SHP77 (cell line): ENCODE measurements around the gene SLC51A.
"Not testable (repeated sequence)": the region's sequence is repeated elsewhere in the genome, so short reads cannot be mapped to it uniquely, and the experiment has no call there.

Experiments
- DNase-seq, 2 experiments: peaks; one replicate each; lab custom pipeline; 2025; lab: John Stamatoyannopoulos, UW

The SLC51A gene

GRCh38 chr3:196193736-196194541 lies 22.4 kb upstream of the SLC51A start:
- no peak for DNase-seq

- no peak for DNase-seq
These were observed 21.8 kb upstream of the SLC51A start for GRCh38 chr3:196194542-196194915.

- no peak for DNase-seq
These were observed 20.6 kb upstream of the SLC51A start for GRCh38 chr3:196195664-196196265.

GRCh38 chr3:196197524-196197923 lies 18.8 kb upstream of the SLC51A start:
- no peak for DNase-seq

DNA sequence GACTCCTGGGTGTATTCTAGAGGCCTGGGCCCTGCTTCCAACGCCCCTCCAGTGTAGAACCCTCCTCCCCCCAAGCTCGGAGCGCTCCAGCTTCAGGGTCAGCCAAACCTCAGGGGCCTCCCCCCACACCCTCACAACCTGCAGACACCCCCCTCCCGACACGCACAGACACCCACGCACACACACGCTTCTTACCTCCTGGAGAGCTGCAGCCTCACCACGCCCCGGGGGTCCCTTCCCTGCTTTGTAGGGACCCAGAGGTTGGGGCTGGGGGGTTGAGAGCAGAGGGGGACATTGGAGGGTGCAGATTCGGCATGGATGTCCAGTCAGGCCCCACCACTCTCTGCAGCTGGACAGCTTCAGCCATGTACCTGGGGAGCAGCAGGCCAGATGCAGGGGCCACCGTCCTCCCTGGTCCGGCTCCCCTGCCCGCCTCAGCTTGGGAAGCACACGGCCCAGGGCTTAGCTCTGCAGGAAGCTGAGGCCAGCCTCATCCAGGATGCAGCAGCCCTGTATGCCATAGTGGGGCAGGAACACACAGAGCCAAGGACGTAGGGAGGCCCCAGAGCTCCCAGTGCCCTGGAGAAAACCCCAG lies 18.2 kb upstream of the SLC51A start:
- DNase-seq = no peak

GRCh38 chr3:196198771-196199753 lies 17.3 kb upstream of the SLC51A start:
- no peak for DNase-seq

DNA sequence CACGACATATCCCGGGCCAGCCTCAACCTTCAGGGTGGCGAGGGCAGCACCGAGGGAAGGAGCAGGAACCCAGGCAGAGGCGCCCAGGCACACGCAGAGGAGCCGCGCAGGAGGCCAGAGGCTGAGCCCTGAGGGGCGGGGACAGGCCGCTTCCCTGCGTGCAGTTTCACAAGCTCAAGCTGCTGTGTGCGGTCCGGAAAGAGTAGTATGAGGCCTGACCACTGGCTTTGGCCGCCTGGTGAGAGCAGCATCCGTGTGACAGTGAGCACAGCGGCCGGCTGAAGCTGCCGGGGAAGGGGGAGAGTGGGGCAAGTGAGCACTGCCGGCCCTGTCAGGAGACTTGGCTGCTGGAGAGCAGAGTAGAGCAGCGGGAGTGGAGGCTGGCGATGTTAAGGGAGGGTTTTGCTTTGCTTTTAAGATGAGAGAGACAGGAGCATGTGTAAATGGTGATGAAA lies 13.8 kb upstream of the SLC51A start:
- no peak for DNase-seq

- DNase-seq = no peak
These were observed 12.5 kb upstream of the SLC51A start for GRCh38 chr3:196203846-196204245.

DNA sequence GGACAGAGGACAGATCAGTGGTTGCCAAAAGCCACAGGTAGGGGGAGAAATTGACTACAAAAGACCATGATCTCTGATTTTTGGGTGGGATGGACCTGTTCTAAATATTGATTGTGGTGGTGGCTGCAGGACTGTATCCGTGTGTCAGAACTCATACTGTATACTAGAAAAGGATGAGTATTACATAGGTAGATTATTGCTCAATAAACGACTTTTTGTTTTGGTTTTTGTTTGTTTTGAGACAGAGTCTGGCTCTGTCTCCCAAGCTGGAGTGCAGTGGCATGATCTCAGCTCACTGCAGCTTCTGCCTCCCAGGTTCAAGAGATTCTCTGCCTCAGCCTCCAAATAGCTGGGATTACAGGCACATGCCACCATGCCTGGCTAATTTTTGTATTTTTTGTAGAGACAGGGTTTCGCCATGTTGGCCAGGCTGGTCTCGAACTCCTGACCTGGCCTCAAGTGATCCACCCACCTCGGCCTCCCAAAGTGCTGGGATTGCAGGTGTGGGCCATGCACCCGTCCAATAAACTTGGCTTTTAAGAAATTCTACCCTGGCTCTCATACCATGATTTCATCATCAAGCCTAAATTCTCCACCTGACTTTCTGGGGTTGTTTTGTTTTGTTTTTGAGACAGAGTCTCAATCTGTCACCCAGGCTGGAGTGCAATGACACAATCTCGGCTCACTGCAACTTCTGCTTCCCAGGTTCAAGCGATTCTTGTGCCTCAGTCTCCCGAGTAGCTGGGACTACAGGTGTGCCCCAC lies 10.7 kb upstream of the SLC51A start:
- DNase-seq = not testable (repeated sequence)

DNA sequence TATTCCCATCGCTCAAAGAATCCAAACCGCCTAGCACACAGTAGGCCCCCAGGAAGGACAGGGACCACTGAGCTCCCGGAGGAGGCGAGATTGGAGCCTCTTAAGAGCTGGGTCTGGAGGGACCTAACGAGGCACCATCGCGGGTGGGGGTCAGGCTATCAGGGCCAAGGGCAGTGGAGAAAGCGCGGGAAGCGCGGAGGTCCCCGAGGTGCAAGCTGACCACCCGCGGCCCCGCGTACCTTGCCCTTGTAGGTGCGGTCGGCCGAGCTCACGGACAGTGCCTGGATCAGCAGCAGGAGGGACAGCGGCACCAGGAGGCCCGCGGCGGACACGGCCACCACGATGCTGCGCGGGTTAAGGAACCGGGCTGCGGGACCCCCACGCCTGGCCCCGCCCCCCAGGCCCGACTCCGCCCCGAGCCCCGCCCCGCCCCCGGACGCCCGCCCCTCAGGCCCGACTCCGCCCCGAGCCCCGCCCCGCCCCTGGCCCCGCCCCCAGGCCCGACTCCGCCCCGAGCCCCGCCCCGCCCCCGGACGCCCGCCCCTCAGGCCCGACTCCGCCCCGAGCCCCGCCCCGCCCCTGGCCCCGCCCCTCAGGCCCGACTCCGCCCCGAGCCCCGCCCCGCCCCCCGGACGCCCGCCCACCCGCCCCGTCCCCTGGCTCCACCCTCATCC lies 9.0 kb upstream of the SLC51A start:
- DNase-seq = no peak

DNA sequence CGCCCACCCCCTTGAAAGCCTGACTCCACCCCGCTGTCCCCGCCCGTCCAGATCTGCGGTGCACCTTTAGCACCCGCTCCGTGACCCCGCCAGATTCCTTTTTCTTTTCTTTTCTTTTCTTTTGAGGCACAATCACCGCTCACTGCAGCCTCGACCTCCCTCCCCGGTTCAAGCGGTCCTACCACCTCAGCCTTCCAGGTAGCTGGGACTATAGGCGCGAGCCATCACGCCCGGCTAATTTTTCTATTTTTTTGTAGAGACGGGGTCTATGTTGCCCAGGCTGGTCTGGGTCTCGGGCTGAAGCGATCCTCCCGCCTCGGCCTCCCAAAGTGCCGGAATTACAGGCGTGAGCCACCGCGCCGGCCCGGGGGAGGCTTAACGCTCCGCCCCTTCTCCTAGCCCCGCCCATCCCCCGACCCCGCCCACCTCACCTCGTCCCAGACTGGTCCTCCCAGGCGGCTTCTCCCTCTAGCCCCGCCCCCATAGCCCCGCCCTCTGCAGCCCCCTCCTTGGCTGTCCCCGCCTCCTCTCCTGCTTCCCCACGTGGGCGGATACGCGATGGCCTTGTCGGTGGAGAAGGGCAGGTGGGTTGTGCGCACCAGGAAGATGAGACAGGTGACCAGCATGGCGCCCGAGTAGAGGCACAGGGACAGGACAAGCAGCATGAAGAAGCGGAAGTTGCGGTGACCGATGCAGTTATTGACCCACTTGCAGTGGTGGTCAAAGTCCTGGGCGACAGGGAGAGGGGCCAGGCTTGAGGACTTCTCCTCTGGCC lies 8.3 kb upstream of the SLC51A start:
- DNase-seq = no peak

- DNase-seq = no peak
These were observed 7.2 kb upstream of the SLC51A start for GRCh38 chr3:196208942-196209695.

DNA sequence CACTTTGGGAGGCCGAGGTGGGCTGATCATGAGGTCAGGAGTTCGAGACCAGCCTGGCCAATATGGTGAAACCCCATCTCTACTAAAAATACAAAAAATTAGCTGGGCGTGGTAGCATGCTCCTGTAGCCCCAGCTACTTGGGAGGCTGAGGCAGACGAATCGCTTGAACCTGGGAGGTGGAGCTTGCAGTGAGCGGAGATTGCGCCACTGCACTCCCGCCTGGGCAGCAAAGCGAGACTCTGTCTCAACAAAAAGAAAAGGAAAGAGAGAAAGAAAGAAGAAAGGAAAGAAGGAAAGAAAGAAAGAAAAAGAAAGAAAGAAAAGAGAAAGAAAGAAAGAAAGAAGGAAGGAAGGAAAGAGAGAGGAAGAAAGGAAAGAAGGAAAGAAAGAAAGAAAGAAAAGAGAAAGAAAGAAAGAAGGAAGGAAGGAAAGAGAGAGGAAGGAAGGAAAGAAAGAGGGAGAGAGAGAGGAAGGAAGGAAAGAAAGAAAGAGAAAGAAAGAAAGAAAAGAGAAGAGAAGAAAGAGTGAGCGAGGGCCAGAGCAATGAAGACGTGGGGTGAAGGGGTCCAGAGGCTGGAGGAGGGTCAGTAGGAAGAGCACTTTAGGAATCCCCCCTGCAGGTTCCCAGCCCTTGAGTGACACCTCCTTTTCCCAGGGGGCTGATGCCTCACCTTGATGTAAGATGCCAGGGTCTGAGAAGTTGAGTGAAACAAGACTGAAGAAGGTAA lies 6.2 kb upstream of the SLC51A start:
- not testable (repeated sequence) for DNase-seq

GRCh38 chr3:196210673-196211556 lies 5.4 kb upstream of the SLC51A start, which contains the start of gene ZDHHC19:
TSS of gene ZDHHC19 (minus strand) at chr3:196211400. CDS start at chr3:196211315, 85 bp downstream.
- no peak for DNase-seq

- DNase-seq = no peak
These were observed 1.4 kb upstream of the SLC51A start for GRCh38 chr3:196214783-196215441.

GRCh38 chr3:196215493-196216020 lies 777 bp upstream of the SLC51A start:
- no peak for DNase-seq
